ENCODE data around the gene MPO.

Gene MPO

DNA sequence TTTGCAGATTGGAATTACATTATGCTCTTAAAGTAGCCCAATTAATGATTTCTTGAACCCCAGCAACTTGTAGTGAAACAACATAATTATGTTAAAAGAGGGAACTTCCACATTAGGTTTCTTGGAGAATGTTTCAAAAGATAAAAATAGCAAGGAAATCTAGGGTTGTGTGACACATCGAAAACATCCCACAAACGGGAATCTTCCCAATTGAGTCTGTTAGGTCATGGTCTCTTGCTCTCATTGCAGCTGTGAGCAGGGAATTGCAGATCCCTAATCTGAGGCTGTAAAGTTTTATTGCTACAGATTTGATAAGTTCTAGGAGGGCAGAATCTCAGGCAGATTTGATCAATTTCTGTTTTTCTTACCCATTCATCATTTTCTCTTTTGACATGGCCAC is 49.1 kb downstream of the MPO start:
- TF ChIP-seq, protein P1, sequence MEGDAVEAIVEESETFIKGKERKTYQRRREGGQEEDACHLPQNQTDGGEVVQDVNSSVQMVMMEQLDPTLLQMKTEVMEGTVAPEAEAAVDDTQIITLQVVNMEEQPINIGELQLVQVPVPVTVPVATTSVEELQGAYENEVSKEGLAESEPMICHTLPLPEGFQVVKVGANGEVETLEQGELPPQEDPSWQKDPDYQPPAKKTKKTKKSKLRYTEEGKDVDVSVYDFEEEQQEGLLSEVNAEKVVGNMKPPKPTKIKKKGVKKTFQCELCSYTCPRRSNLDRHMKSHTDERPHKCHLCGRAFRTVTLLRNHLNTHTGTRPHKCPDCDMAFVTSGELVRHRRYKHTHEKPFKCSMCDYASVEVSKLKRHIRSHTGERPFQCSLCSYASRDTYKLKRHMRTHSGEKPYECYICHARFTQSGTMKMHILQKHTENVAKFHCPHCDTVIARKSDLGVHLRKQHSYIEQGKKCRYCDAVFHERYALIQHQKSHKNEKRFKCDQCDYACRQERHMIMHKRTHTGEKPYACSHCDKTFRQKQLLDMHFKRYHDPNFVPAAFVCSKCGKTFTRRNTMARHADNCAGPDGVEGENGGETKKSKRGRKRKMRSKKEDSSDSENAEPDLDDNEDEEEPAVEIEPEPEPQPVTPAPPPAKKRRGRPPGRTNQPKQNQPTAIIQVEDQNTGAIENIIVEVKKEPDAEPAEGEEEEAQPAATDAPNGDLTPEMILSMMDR (IDR thresholded peaks at IDR 0.05; ENCODE audit: low read depth, low read length) = no peak
- peaks cover 52% of the 10 kb centered on the region for H3K27me3 ChIP-seq
- H3K9me3 ChIP-seq = no peaks in the 10 kb centered on the region
- no peaks in the 10 kb centered on the region for H3K4me1 ChIP-seq
- H3K36me3 ChIP-seq = no peaks in the 10 kb centered on the region; the same call in 1 of the 2 replicates
- no peak overlapping the region for H3K4me3 ChIP-seq (ENCODE audit: low read depth, low read length)
- no peak for DNase-seq

DNA sequence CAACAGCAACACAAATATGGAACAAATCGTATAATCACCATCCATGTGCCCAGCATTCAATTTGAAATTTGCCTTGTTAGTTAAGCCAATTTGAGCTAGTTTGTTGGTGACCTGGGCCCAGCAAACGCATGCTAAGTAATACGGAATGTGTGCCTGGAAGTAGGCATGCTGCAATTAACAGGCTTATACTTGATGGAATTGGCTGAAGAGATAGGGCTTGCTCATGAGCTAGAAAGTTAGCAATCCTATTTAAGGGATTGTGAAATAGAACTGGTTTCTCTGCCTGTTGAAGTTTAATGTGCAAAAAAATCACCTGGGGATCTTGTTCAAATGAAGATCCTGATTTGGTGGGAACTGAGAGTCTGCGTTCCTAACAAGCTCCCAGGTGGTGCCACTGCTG is 50.9 kb downstream of the MPO start:
- H3K36me3 ChIP-seq = no peaks in the 10 kb centered on the region; the same call in 1 of the 2 replicates
- H3K4me1 ChIP-seq = no peaks in the 10 kb centered on the region
- H3K9me3 ChIP-seq = no peaks in the 10 kb centered on the region
- no peak for DNase-seq
- TF ChIP-seq, protein P1 (IDR thresholded peaks at IDR 0.05; ENCODE audit: low read depth, low read length) = no peak
- H3K4me3 ChIP-seq (ENCODE audit: low read depth, low read length) = no peak overlapping the region
- peaks cover 34% of the 10 kb centered on the region for H3K27me3 ChIP-seq

DNA sequence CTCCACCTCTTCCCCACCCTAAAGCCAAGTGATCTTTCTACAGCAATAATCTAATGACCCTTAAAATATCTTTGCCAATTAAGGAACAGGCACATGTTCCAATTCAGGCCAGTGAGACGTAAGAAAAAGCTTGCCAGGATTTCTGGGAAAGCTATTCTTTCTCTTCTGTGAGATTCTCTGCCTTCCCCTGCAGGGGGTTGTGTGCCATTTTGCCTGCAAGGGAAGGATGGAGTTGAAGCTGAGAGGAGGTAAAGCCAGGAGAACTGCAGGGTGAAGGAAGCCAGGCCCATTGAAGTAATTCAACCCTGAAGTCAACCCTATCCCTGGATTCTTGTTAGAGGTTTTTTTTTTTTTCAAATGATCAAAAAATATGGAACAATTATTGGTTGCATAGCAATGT is 51.4 kb downstream of the MPO start:
- TF ChIP-seq, protein P1 (IDR thresholded peaks at IDR 0.05; ENCODE audit: low read depth, low read length) = no peak
- peaks cover 29% of the 10 kb centered on the region for H3K27me3 ChIP-seq
- H3K4me3 ChIP-seq (ENCODE audit: low read depth, low read length) = no peak overlapping the region
- no peak for DNase-seq
- no peaks in the 10 kb centered on the region for H3K9me3 ChIP-seq
- no peaks in the 10 kb centered on the region for H3K4me1 ChIP-seq
- H3K36me3 ChIP-seq = no peaks in the 10 kb centered on the region; the same call in 1 of the 2 replicates

DNA sequence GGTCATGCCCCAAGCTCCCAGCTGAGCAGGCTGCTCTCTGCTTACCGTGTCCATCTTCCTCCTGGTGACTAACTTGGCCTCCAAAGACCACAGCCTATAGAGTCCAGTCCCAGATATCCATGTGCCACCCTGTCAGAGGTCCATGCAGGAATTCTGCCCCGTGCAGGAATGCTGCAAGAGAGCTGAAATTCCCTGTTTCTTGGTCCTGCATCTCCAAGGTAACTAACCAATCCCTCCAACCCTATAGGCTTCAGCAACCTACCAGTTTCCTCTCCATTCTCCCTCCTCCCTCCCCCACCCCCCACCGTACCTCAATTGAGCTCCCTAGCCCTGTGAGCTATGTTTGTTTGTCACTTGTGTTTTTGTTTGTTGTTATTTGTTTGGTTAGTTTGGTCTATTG is 52.1 kb downstream of the MPO start:
- Histone ChIP-seq H3K4me3 (ENCODE audit: low read depth, low read length) (no peak overlapping the region), H3K9me3 (no peaks in the 10 kb centered on the region), H3K27me3 (peaks cover 26% of the 10 kb centered on the region), H3K4me1 (no peaks in the 10 kb centered on the region), H3K36me3 (no peaks in the 10 kb centered on the region)
- DNase-seq = no peak
- TF ChIP-seq, protein P1 (IDR thresholded peaks at IDR 0.05; ENCODE audit: low read depth, low read length) = no peak

DNA sequence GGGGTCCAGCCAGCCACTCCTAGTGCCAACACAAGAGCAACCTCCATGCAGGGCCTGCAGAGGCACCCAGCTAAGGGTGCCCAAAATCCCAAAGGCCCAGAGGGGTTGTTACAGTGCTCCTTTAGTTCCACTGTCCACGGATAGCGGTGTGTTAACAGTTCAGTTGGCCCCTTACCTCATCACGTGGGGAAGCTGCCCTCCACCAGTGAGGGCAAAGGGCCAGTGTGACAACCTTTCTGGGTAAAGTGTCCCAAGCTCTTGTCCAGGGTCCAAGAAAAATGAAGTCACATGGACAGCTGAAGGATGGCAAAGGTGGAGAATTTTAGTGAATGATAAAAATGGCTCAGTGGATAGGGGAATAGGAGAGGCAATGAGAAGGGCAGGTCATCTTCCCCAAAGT is 53.0 kb downstream of the MPO start:
- H3K4me3 ChIP-seq (ENCODE audit: low read depth, low read length) = no peak overlapping the region
- TF ChIP-seq, protein P1 (IDR thresholded peaks at IDR 0.05; ENCODE audit: low read depth, low read length) = no peak
- no peaks in the 10 kb centered on the region for H3K36me3 ChIP-seq

DNA sequence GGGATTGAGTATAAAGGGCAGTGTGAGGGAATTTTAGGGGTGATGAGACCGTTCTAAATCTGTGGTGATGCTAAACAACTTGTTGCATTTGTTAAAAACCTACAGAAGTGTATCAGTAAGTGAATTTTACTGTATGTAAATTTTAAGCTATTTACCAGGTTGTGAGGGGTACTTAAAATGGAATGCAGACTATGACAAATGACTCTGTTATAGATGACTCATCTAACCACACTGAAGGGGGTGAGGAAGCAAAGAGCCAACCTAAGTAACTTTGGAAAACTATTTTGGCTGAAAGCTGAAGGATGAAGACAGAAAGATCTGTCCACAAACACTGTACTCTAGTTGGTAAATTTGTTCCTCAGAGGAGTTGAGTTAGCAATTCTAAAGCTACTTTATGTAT is 56.4 kb downstream of the MPO start:
- no peak overlapping the region for H3K4me3 ChIP-seq (ENCODE audit: low read depth, low read length)
- H3K36me3 ChIP-seq = no peaks in the 10 kb centered on the region
- DNase-seq = no peak
- H3K27me3 ChIP-seq = peaks cover 3% of the 10 kb centered on the region
- no peaks in the 10 kb centered on the region for H3K4me1 ChIP-seq
- no peaks in the 10 kb centered on the region for H3K9me3 ChIP-seq
- TF ChIP-seq, protein P1 (IDR thresholded peaks at IDR 0.05; ENCODE audit: low read depth, low read length) = no peak

More for the DNA sequence above, 53.0 kb downstream of the MPO start:
- H3K9me3 ChIP-seq = no peaks in the 10 kb centered on the region
- DNase-seq = no peak
- no peaks in the 10 kb centered on the region for H3K4me1 ChIP-seq
- peaks cover 16% of the 10 kb centered on the region for H3K27me3 ChIP-seq

Data from BE2C (cell line).